Neural cell (in vitro differentiated cells): Measurements from ENCODE around the gene GPN1. TPM values are rescaled to one million over a fixed set of nuclear protein-coding genes. Genes with fewer than 3 reads are reported as not detected.

Experiments used
- H2AFZ ChIP-seq: fragments of 200-600, 300-800 bp; sonication (generic), shearing (Covaris generic); 2 replicates; pipeline ENCODE4 v1.6.0; 2014; ENCODE audit warnings: low read depth, mild to moderate bottlenecking, antibody characterized with exemption, low read length, moderate library complexity
- H3F3A ChIP-seq: fragments of 200-600 bp; shearing (Covaris generic); 2 replicates; pipeline ENCODE4 v1.6.1; 2016; ENCODE audit warnings: mild to moderate bottlenecking, moderate library complexity, mixed read lengths, antibody characterized with exemption, low read length; ENCODE audit not compliant: insufficient read depth, poor library complexity, severe bottlenecking
- H3K27ac ChIP-seq: fragments of 200-600, 300-800 bp; sonication (generic), shearing (Covaris generic); 2 replicates; pipeline ENCODE4 v1.5.1; 2014; ENCODE audit warnings: mild to moderate bottlenecking, low read length, moderate library complexity
- H3K27me3 ChIP-seq: fragments of 300-800, 200-600 bp; sonication (generic), shearing (Covaris generic); 2 replicates; pipeline ENCODE4 v1.6.0; 2014; ENCODE audit warnings: mild to moderate bottlenecking, low read depth, low read length, moderate library complexity; ENCODE audit not compliant: insufficient read depth
- H3K36me3 ChIP-seq: fragments of 300-800, 200-600 bp; sonication (generic), shearing (Covaris generic); 2 replicates; pipeline ENCODE4 v1.5.1; 2014; ENCODE audit warnings: mild to moderate bottlenecking, antibody characterized with exemption, low read length, moderate library complexity; ENCODE audit not compliant: insufficient read depth
- H3K4me2 ChIP-seq: fragments of 300-800, 200-600 bp; sonication (generic), shearing (Covaris generic); 2 replicates; pipeline ENCODE4 v1.6.0; 2014; ENCODE audit warnings: mild to moderate bottlenecking, low read length
- H3K4me3 ChIP-seq: fragments of 300-800, 200-600 bp; sonication (generic), shearing (Covaris generic); 2 replicates; pipeline ENCODE4 v1.5.1; 2014; ENCODE audit warnings: mild to moderate bottlenecking, low read length, moderate library complexity
- H3K79me2 ChIP-seq: fragments of 200-600 bp; shearing (Covaris generic); replicated peaks from 2 replicates; pipeline ENCODE4 v1.6.0; 2014; ENCODE audit warnings: mild to moderate bottlenecking, low read length, moderate library complexity; ENCODE audit not compliant: insufficient read depth
- H3K9ac ChIP-seq: fragments of 300-800, 200-600 bp; sonication (generic), shearing (Covaris generic); 2 replicates; pipeline ENCODE4 v1.6.1; 2016; ENCODE audit warnings: mild to moderate bottlenecking, low read length, mixed read lengths
- H3K9me2 ChIP-seq: fragments of 200-600 bp; shearing (Covaris generic); 2 replicates; pipeline ENCODE4 v1.6.1; 2016; ENCODE audit warnings: mild to moderate bottlenecking, low read length, mixed read lengths; ENCODE audit not compliant: insufficient read depth
- H3K9me3 ChIP-seq: fragments of 200-600, 300-800 bp; sonication (generic), shearing (Covaris generic); 2 replicates; pipeline ENCODE4 v1.6.1; 2016; ENCODE audit warnings: mild to moderate bottlenecking, mixed run types, low read length, moderate library complexity, mixed read lengths
- H4K20me1 ChIP-seq: fragments of 200-600 bp; shearing (Covaris generic); 2 replicates; pipeline ENCODE4 v1.6.1; 2016; ENCODE audit warnings: mild to moderate bottlenecking, mixed run types; ENCODE audit not compliant: insufficient read depth
- EP300 ChIP-seq: fragments of 450-650 bp; conservative IDR thresholded peaks from 2 replicates; pipeline ENCODE4 v1.6.1; 2014; ENCODE audit warnings: antibody characterized with exemption, mild to moderate bottlenecking, moderate library complexity; ENCODE audit not compliant: poor library complexity, severe bottlenecking
- EZH2 ChIP-seq: fragments of 200-600, 300-800 bp; shearing (Covaris generic), sonication (generic); IDR thresholded peaks from 2 replicates; pipeline ENCODE4 v1.6.1; 2014; ENCODE audit warnings: antibody characterized with exemption, low read length, borderline replicate concordance, mild to moderate bottlenecking; ENCODE audit not compliant: insufficient read depth, poor library complexity, severe bottlenecking
- MXI1 ChIP-seq: fragments of 450-650 bp; conservative IDR thresholded peaks from 2 replicates; pipeline ENCODE4 v1.6.1; 2014; ENCODE audit warnings: antibody characterized with exemption, mild to moderate bottlenecking; ENCODE audit not compliant: poor library complexity, severe bottlenecking
- POLR2AphosphoS5 ChIP-seq: IDR thresholded peaks from 2 replicates; pipeline ENCODE4 v1.6.1; 2012
- RAD21 ChIP-seq: fragments of 450-650 bp; conservative IDR thresholded peaks from 2 replicates; pipeline ENCODE4 v1.6.1; 2014; ENCODE audit warnings: antibody characterized with exemption, mild to moderate bottlenecking, moderate library complexity
- SMC3 ChIP-seq: fragments of 450-650 bp; conservative IDR thresholded peaks from 2 replicates; pipeline ENCODE4 v1.6.1; 2014; ENCODE audit warnings: antibody characterized with exemption, mild to moderate bottlenecking, moderate library complexity; ENCODE audit not compliant: poor library complexity
- TAF1 ChIP-seq: IDR thresholded peaks from 2 replicates; pipeline ENCODE4 v1.6.1; 2012; ENCODE audit warnings: low read depth
- polyA plus RNA-seq: library from polyadenylated mRNA; depleted of rRNA; stranded (reverse); fragments of >200 nt; gene quantifications from 2 replicates; pipeline ENCODE4 v1.2.3, GENCODE V29; 2014
- TF ChIP-seq, protein P1 (sequence below): IDR thresholded peaks from 2 replicates; pipeline ENCODE4 v1.6.1; 2012; ENCODE audit warnings: borderline replicate concordance
- TF ChIP-seq, protein P2 (sequence below): fragments of 450-650 bp; IDR thresholded peaks from 2 replicates; pipeline ENCODE4 v1.5.1; 2014; ENCODE audit warnings: antibody characterized with exemption, mild to moderate bottlenecking, moderate library complexity; ENCODE audit not compliant: poor library complexity, severe bottlenecking

GPN1 gene
- polyA plus RNA-seq, 1 donor from 2014 or later: 48.2 TPM

DNA sequence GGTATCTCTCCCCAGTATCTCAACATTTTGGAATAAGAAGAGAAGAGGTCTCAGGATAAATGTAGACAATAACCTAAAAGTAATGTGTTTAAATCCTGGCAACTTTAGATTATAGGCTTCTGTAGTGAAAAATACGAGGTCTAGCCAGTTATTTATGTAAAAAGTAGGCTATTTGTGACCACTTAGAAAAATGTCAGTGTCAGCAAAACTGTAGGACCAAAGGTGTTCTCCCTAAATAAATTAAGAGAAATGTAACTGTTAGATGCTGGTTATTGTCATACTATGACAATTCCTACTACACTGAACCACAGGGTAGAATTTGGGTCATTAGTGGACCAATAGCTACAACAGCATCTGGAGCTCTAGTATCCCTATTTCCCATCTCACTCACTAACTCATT, 32.5 kb downstream of the GPN1 start:
- Histone ChIP-seq H3K9me3 (no peaks in the 10 kb centered on the region), H3K4me2 (no peak overlapping the region), H4K20me1 (no peaks in the 10 kb centered on the region), H3K9me2 (no peaks in the 10 kb centered on the region), H3K4me3 (no peak overlapping the region), H2AFZ (no peak overlapping the region), H3K27me3 (no peaks in the 10 kb centered on the region), H3K36me3 (peaks cover 17% of the 10 kb centered on the region), H3F3A (no peaks in the 10 kb centered on the region), H3K79me2 (peaks cover 37% of the 10 kb centered on the region), H3K27ac (no peak overlapping the region), H3K9ac (no peak overlapping the region)
- no peak for TF ChIP-seq MXI1
- no peak for TF ChIP-seq EZH2
- TF ChIP-seq RAD21: no peak
- TF ChIP-seq, protein P1, sequence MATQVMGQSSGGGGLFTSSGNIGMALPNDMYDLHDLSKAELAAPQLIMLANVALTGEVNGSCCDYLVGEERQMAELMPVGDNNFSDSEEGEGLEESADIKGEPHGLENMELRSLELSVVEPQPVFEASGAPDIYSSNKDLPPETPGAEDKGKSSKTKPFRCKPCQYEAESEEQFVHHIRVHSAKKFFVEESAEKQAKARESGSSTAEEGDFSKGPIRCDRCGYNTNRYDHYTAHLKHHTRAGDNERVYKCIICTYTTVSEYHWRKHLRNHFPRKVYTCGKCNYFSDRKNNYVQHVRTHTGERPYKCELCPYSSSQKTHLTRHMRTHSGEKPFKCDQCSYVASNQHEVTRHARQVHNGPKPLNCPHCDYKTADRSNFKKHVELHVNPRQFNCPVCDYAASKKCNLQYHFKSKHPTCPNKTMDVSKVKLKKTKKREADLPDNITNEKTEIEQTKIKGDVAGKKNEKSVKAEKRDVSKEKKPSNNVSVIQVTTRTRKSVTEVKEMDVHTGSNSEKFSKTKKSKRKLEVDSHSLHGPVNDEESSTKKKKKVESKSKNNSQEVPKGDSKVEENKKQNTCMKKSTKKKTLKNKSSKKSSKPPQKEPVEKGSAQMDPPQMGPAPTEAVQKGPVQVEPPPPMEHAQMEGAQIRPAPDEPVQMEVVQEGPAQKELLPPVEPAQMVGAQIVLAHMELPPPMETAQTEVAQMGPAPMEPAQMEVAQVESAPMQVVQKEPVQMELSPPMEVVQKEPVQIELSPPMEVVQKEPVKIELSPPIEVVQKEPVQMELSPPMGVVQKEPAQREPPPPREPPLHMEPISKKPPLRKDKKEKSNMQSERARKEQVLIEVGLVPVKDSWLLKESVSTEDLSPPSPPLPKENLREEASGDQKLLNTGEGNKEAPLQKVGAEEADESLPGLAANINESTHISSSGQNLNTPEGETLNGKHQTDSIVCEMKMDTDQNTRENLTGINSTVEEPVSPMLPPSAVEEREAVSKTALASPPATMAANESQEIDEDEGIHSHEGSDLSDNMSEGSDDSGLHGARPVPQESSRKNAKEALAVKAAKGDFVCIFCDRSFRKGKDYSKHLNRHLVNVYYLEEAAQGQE: no peak
- TF ChIP-seq EP300: no peak

DNA sequence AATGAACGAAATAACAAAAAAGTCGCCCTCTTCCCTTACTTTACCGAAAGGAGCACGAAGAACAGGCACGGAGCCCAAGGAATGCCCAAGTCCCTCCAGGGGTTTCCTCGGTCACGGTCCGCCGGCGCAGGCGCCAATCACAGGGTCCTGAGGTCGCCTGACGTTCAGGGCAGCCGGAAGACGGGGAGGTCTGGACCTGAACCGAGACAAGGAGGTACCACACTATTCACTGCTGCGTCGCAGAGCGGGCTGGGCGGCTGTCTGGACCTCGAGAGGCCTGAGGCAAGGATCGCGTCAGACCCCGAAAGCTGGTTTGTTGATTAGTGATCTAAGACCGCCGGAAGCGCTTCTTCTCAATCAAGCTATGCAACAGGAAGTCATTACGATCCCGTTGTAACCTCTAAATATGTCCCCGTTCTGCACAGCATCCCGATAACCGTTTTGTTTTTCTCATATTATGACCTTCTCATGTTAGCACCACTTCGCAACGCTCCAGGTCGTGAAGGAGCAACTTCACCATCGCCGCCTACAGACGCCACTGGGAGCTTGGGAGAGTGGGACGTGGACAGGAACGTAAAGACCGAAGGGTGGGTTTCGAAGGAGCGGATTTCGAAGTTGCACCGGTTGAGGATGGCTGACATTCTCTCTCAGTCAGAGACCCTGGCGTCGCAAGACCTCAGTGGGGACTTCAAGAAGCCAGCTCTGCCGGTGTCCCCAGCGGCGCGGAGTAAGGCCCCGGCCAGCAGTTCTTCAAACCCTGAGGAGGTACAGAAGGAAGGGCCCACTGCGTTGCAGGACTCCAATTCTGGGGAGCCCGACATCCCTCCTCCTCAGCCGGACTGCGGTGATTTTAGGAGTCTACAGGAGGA, 34.7 kb downstream of the GPN1 start, which contains the start of the genes SLC4A1AP and SUPT7L:
Gene SLC4A1AP, plus strand, starts transcription at position 605 of the 869 bp plus-strand sequence. Its CDS starts 26 bp downstream, at position 631.
Gene SUPT7L, minus strand, starts transcription at position 330 of the 869 bp plus-strand sequence. CDS start 1,422 bp downstream, outside the sequence.
- H3K4me3 ChIP-seq: peak within 1 kb of the TSS; percentile 90
- peaks cover 10% of the 10 kb centered on the region for H3K36me3 ChIP-seq
- H3K27me3 ChIP-seq: no peaks in the 10 kb centered on the region
- H3K9me2 ChIP-seq: no peaks in the 10 kb centered on the region
- peak within 1 kb of the TSS; percentile 98 for H3K27ac ChIP-seq
- H3K79me2 ChIP-seq: peaks cover 37% of the 10 kb centered on the region
- peak within 1 kb of the TSS; percentile 73 for H2AFZ ChIP-seq
- H3K9ac ChIP-seq: peak within 1 kb of the TSS; percentile 89
- peak; percentile 77 for TF ChIP-seq EP300
- TF ChIP-seq, protein P2, sequence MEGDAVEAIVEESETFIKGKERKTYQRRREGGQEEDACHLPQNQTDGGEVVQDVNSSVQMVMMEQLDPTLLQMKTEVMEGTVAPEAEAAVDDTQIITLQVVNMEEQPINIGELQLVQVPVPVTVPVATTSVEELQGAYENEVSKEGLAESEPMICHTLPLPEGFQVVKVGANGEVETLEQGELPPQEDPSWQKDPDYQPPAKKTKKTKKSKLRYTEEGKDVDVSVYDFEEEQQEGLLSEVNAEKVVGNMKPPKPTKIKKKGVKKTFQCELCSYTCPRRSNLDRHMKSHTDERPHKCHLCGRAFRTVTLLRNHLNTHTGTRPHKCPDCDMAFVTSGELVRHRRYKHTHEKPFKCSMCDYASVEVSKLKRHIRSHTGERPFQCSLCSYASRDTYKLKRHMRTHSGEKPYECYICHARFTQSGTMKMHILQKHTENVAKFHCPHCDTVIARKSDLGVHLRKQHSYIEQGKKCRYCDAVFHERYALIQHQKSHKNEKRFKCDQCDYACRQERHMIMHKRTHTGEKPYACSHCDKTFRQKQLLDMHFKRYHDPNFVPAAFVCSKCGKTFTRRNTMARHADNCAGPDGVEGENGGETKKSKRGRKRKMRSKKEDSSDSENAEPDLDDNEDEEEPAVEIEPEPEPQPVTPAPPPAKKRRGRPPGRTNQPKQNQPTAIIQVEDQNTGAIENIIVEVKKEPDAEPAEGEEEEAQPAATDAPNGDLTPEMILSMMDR: peak; percentile 52
- TF ChIP-seq SMC3: peak; percentile 55
- peak; percentile 74 for TF ChIP-seq POLR2AphosphoS5
- no peak for TF ChIP-seq RAD21
- TF ChIP-seq TAF1: peak; percentile 95
- TF ChIP-seq EZH2: no peak
- TF ChIP-seq, protein P1: peak; percentile 83
- peak; percentile 86 for TF ChIP-seq MXI1
- H3F3A ChIP-seq: no peaks in the 10 kb centered on the region
- H3K9me3 ChIP-seq: no peaks in the 10 kb centered on the region
- no peaks in the 10 kb centered on the region for H4K20me1 ChIP-seq
- H3K4me2 ChIP-seq: peak within 1 kb of the TSS; percentile 77
